RWPE2 (cell line): Measurements from ENCODE around the gene PRDM5.

Experiments used
- ATAC-seq: fragments of 200-7000 bp; cut with Tn5 transposase; 3 replicates; pipeline ENCODE4 v1.9.1; 2021; ENCODE audit warnings: low read depth
- DNase-seq: peaks from one replicate; pipeline ENCODE4 v3.0.0-alpha.2; 2020; ENCODE audit warnings: low spot score
- H3K27ac ChIP-seq: fragments of 450-650 bp; 2 replicates; pipeline ENCODE4 v1.5.1; 2017; ENCODE audit warnings: mild to moderate bottlenecking; ENCODE audit not compliant: poor library complexity, severe bottlenecking
- H3K27me3 ChIP-seq: fragments of 250-450 bp; sonication (Bioruptor Pico); 2 replicates; pipeline ENCODE4 v1.5.1; 2021; ENCODE audit warnings: mild to moderate bottlenecking, moderate library complexity; ENCODE audit not compliant: insufficient read depth, poor library complexity, severe bottlenecking
- H3K36me3 ChIP-seq: fragments of 250-450 bp; sonication (Bioruptor Pico); 2 replicates; pipeline ENCODE4 v1.5.1; 2020; ENCODE audit warnings: low read depth, mild to moderate bottlenecking, moderate library complexity
- H3K4me1 ChIP-seq: fragments of 250-450 bp; sonication (Bioruptor Pico); 2 replicates; pipeline ENCODE4 v1.5.1; 2021; ENCODE audit warnings: mild to moderate bottlenecking, moderate library complexity; ENCODE audit not compliant: insufficient read depth, poor library complexity, severe bottlenecking
- H3K4me3 ChIP-seq: fragments of 250-450 bp; sonication (Bioruptor Pico); 2 replicates; pipeline ENCODE4 v1.5.1; 2021; ENCODE audit warnings: mild to moderate bottlenecking, moderate library complexity; ENCODE audit not compliant: severe bottlenecking
- H3K9me3 ChIP-seq: fragments of 250-450 bp; sonication (Bioruptor Pico); 2 replicates; pipeline ENCODE4 v1.5.1; 2021; ENCODE audit warnings: mild to moderate bottlenecking, moderate library complexity; ENCODE audit not compliant: severe bottlenecking
- CTCF ChIP-seq: fragments of 450-650 bp; IDR thresholded peaks from one replicate; pipeline ENCODE4 v1.5.1; 2017; ENCODE audit warnings: mild to moderate bottlenecking, moderate library complexity; ENCODE audit not compliant: poor library complexity, severe bottlenecking

The PRDM5 gene

GRCh38 chr4:120856294-120856693, 66.2 kb downstream of the PRDM5 start:
- no peak overlapping the region for H3K4me3 ChIP-seq
- ATAC-seq (no peak), DNase-seq (no peak)
- no peak overlapping the region for H3K27ac ChIP-seq
- no peaks in the 10 kb centered on the region for H3K27me3 ChIP-seq
- TF ChIP-seq CTCF, result no peak
- no peaks in the 10 kb centered on the region for H3K9me3 ChIP-seq
- H3K4me1 ChIP-seq, result no peaks in the 10 kb centered on the region
- H3K36me3 ChIP-seq, result no peaks in the 10 kb centered on the region

- no peak for DNase-seq
- no peak for ATAC-seq
- no peak overlapping the region for H3K27ac ChIP-seq
- no peaks in the 10 kb centered on the region for H3K9me3 ChIP-seq
- H3K36me3 ChIP-seq, result no peaks in the 10 kb centered on the region
- no peak for TF ChIP-seq CTCF
- no peaks in the 10 kb centered on the region for H3K4me1 ChIP-seq
- no peak overlapping the region for H3K4me3 ChIP-seq
- H3K27me3 ChIP-seq, result no peaks in the 10 kb centered on the region
Measured at GRCh38 chr4:120855307-120856001, 67.1 kb downstream of the PRDM5 start.

- H3K4me1 ChIP-seq, result no peaks in the 10 kb centered on the region
- H3K27ac ChIP-seq, result no peak overlapping the region
- no peaks in the 10 kb centered on the region for H3K36me3 ChIP-seq
- no peak for TF ChIP-seq CTCF
- DNase-seq, result no peak
- no peaks in the 10 kb centered on the region for H3K9me3 ChIP-seq
- no peak overlapping the region for H3K4me3 ChIP-seq
- no peaks in the 10 kb centered on the region for H3K27me3 ChIP-seq
- ATAC-seq, result no peak
Measured at GRCh38 chr4:120853161-120853935, 69.2 kb downstream of the PRDM5 start.

- no peak overlapping the region for H3K27ac ChIP-seq
- H3K36me3 ChIP-seq, result no peaks in the 10 kb centered on the region
- H3K4me3 ChIP-seq, result no peak overlapping the region
- no peaks in the 10 kb centered on the region for H3K9me3 ChIP-seq
- ATAC-seq, result no peak
- H3K4me1 ChIP-seq, result no peaks in the 10 kb centered on the region
- TF ChIP-seq CTCF, result no peak
- no peak for DNase-seq
- no peaks in the 10 kb centered on the region for H3K27me3 ChIP-seq
Measured at GRCh38 chr4:120850018-120850599, 72.4 kb downstream of the PRDM5 start.
